Testis (tissue), 2 donors: Measurements from ENCODE around the gene NID1.

Experiments used
- CTCF ChIP-seq, 3 experiments: fragments of 450-650 bp in 2 of 3; fragments of 200-600 bp in 1 of 3; sonication (generic) in 1 of 3; IDR thresholded peaks; one replicate each; pipeline ENCODE4 v1.5.1; 2016 to 2019; ENCODE audit warnings: antibody characterized with exemption in 3 of 3, mild to moderate bottlenecking in 2 of 3, moderate library complexity in 1 of 3
- POLR2A ChIP-seq: fragments of 450-650 bp; IDR thresholded peaks from one replicate; pipeline ENCODE4 v1.6.1; 2017; ENCODE audit warnings: antibody characterized with exemption, mild to moderate bottlenecking, moderate library complexity

- TF ChIP-seq POLR2A (no peak), CTCF (IDR thresholded peaks at IDR 0.05) (no peak)
Measured at GRCh38 chr1:236035681-236036101, 29.2 kb downstream of the NID1 start.
